SK-N-SH (cell line): ENCODE measurements around the gene MRPL43. TPM values are rescaled to one million over a fixed set of nuclear protein-coding genes. Genes with fewer than 3 reads are reported as not detected.

Experiments
- CTCF ChIA-PET: fragments of 300-600, 350-600 bp; formaldehyde crosslinking; extraction: SDS; loops from one replicate; lab custom pipeline; 2021; lab: Yijun Ruan, JAX
- POLR2A ChIA-PET: fragments of 350-600 bp; sonication (Branson Sonifier 250); formaldehyde crosslinking; extraction: SDS; loops from one replicate; lab custom pipeline; 2020; ENCODE audit warnings: antibody characterized with exemption, inconsistent platforms; lab: Yijun Ruan, JAX
- DNase-seq: peaks from one replicate; pipeline ENCODE4 v3.0.0; 2012
- H2AFZ ChIP-seq: fragments of 200-600 bp; sonication (generic); 2 replicates; pipeline ENCODE4 v1.8.1; 2016; ENCODE audit warnings: antibody characterized with exemption, mild to moderate bottlenecking, low read depth
- H3F3A ChIP-seq: fragments of 200-600 bp; sonication (generic); replicated peaks from 2 replicates; pipeline ENCODE3; 2016; ENCODE audit warnings: antibody characterized with exemption, mild to moderate bottlenecking; ENCODE audit not compliant: insufficient read depth
- H3K27ac ChIP-seq, 2 experiments: fragments of 200-500 bp in 1 of 2; fragments of 200-600 bp in 1 of 2; sonication (Bioruptor generic) in 1 of 2; sonication (generic), shearing (Covaris generic) in 1 of 2; 2 replicates each; pipeline versions ENCODE4 v1.5.1 to v1.6.1; 2014 to 2016; ENCODE audit warnings: low read depth in 2 of 2, inconsistent platforms in 1 of 2, low read length in 1 of 2, mild to moderate bottlenecking in 1 of 2, mixed read lengths in 1 of 2
- H3K27me3 ChIP-seq: fragments of 200-600 bp; sonication (generic), shearing (Covaris generic); 2 replicates; pipeline ENCODE4 v1.6.1; 2016; ENCODE audit warnings: mixed run types; ENCODE audit not compliant: insufficient read depth
- H3K36me3 ChIP-seq, 2 experiments: fragments of 200-500 bp in 1 of 2; fragments of 200-600 bp in 1 of 2; sonication (Bioruptor generic) in 1 of 2; sonication (generic) in 1 of 2; replicated peaks in 1 of 2; 2 replicates each; pipeline versions ENCODE3 to v1.5.1; 2014 to 2016; ENCODE audit warnings: low read length in 1 of 2, mild to moderate bottlenecking in 1 of 2; ENCODE audit not compliant: insufficient read depth in 2 of 2, control insufficient read depth in 1 of 2
- H3K4me1 ChIP-seq, 2 experiments: fragments of 200-500 bp in 1 of 2; fragments of 200-600 bp in 1 of 2; sonication (Bioruptor generic) in 1 of 2; sonication (generic), shearing (Covaris generic) in 1 of 2; 2 replicates each; pipeline versions ENCODE4 v1.5.1 to v1.6.1; 2014 to 2016; ENCODE audit warnings: low read depth in 1 of 2, low read length in 1 of 2, mixed run types in 1 of 2; ENCODE audit not compliant: insufficient read depth in 2 of 2, control insufficient read depth in 1 of 2
- H3K4me2 ChIP-seq: fragments of 200-600 bp; sonication (generic), shearing (Covaris generic); 2 replicates; pipeline ENCODE4 v1.6.1; 2017; ENCODE audit warnings: mixed run types
- H3K4me3 ChIP-seq, 2 experiments: fragments of 200-500 bp in 1 of 2; fragments of 200-600 bp in 1 of 2; sonication (Bioruptor generic) in 1 of 2; sonication (generic), shearing (Covaris generic) in 1 of 2; 2 replicates each; pipeline versions ENCODE4 v1.5.1 to v1.8.1; 2014 to 2016; ENCODE audit warnings: low read depth in 2 of 2, inconsistent platforms in 1 of 2, low read length in 1 of 2, mild to moderate bottlenecking in 1 of 2, mixed read lengths in 1 of 2, moderate library complexity in 1 of 2
- H3K79me2 ChIP-seq: fragments of 200-600 bp; sonication (generic); 2 replicates; pipeline ENCODE4 v1.8.1; 2017; ENCODE audit warnings: mild to moderate bottlenecking; ENCODE audit not compliant: insufficient read depth
- H3K9ac ChIP-seq: fragments of 200-600 bp; sonication (generic); 2 replicates; pipeline ENCODE4 v1.6.1; 2017; ENCODE audit warnings: mixed run types
- H3K9me2 ChIP-seq: fragments of 200-600 bp; sonication (generic); 2 replicates; pipeline ENCODE4 v1.6.1; 2017; ENCODE audit warnings: mixed run types
- H3K9me3 ChIP-seq: fragments of 200-600 bp; sonication (generic); 2 replicates; pipeline ENCODE4 v1.6.1; 2017; ENCODE audit warnings: mixed run types, mild to moderate bottlenecking, moderate library complexity
- H4K20me1 ChIP-seq: fragments of 200-600 bp; sonication (generic); 2 replicates; pipeline ENCODE4 v1.6.1; 2017; ENCODE audit warnings: mild to moderate bottlenecking, mixed run types; ENCODE audit not compliant: insufficient read depth
- CHD2 ChIP-seq: fragments of 150-350 bp; IDR thresholded peaks from 2 replicates; pipeline ENCODE4 v1.6.1; 2018; ENCODE audit warnings: low read length; ENCODE audit not compliant: partially characterized antibody
- CTCF ChIP-seq: fragments of 200-600 bp; sonication (generic); IDR thresholded peaks from 2 replicates; pipeline ENCODE4 v1.6.1; 2017; ENCODE audit warnings: antibody characterized with exemption, mild to moderate bottlenecking, moderate library complexity
- FOSL2 ChIP-seq: IDR thresholded peaks from 2 replicates; pipeline ENCODE4 v1.4.0; 2012; ENCODE audit warnings: low read depth, mild to moderate bottlenecking, moderate library complexity, borderline replicate concordance
- MXI1 ChIP-seq: IDR thresholded peaks from 2 replicates; pipeline ENCODE4 v1.6.1; 2012; ENCODE audit warnings: mild to moderate bottlenecking, low read depth, low read length, improper control_type of control experiment
- NRF1 ChIP-seq: IDR thresholded peaks from 2 replicates; pipeline ENCODE4 v1.6.1; 2012; ENCODE audit warnings: low read depth, mild to moderate bottlenecking, low read length
- PBX3 ChIP-seq: IDR thresholded peaks from 2 replicates; pipeline ENCODE4; 2012
- RAD21 ChIP-seq: IDR thresholded peaks from 2 replicates; pipeline ENCODE4 v1.6.1; 2012; ENCODE audit warnings: mild to moderate bottlenecking, low read length
- TAF1 ChIP-seq: IDR thresholded peaks from 2 replicates; pipeline ENCODE4 v1.6.1; 2012; ENCODE audit warnings: low read depth, mild to moderate bottlenecking, low read length, moderate library complexity, borderline replicate concordance
- YY1 ChIP-seq: IDR thresholded peaks from 2 replicates; pipeline ENCODE4 v1.4.0; 2012; ENCODE audit warnings: low read depth, mild to moderate bottlenecking
- ZBTB33 ChIP-seq: IDR thresholded peaks from 2 replicates; pipeline ENCODE4 v1.4.0; 2012; ENCODE audit warnings: low read depth, borderline replicate concordance
- WGBS: methylation state at CpG from one replicate; pipeline ENCODE4 v1.1.6; 2017; ENCODE audit warnings: low lambda C conversion rate; 5-methylcytosine and 5-hydroxymethylcytosine counted together
- polyA plus RNA-seq, 3 experiments: library from polyadenylated mRNA; depleted of rRNA; stranded (reverse); fragments of >200 nt; gene quantifications; 2 replicates each; pipeline ENCODE4 v1.2.3, GENCODE V29; 2012

The MRPL43 gene
- polyA plus RNA-seq, 1 of the 3 experiments (the other 2 are of a cell fraction), result 208 TPM

- Histone ChIP-seq H3K4me1 (peaks cover 7 to 41% of the 10 kb centered on the region in 2 experiments; a peak in 2 of 4 replicates), H3K36me3 (peaks cover 1 to 2% of the 10 kb centered on the region in 2 experiments), H3K9me2 (no peaks in the 10 kb centered on the region), H4K20me1 (peaks cover 20% of the 10 kb centered on the region), H3K79me2 (peaks cover 25% of the 10 kb centered on the region), H3K9me3 (no peaks in the 10 kb centered on the region), H3F3A (peaks cover 18% of the 10 kb centered on the region), H2AFZ (no peak overlapping the region), H3K27me3 (no peaks in the 10 kb centered on the region), H3K4me3 (no peak overlapping the region; a peak in 1 of 4 replicates), H3K27ac (peak overlapping the region in 1 of 2 experiments; percentile 34; a peak in 1 of 4 replicates), H3K9ac (no peak overlapping the region), H3K4me2 (no peak overlapping the region)
- 89% methylated on average over 23 of the region's 27 CpGs for WGBS
- no peak for TF ChIP-seq PBX3
- no peak for TF ChIP-seq ZBTB33
- no peak for TF ChIP-seq CHD2
- TF ChIP-seq CTCF, result peak; percentile 26; the same call in 1 of the 2 replicates
- TF ChIP-seq YY1, result no peak
- TF ChIP-seq TAF1, result no peak
- DNase-seq, result no peak
- ChIA-PET POLR2A (interaction anchor here (0.6 to 2.7 kb wide), 3 partner anchors 13 to 162 kb away, joined by 3 to 16 read pairs (median 6); no protein-coding TSS in a partner anchor), CTCF (interaction anchor here (0.7 to 15.0 kb wide), 16 partner anchors 11 to 112 kb away, joined by 3 to 198 read pairs (median 6); partner anchors contain the start of gene LZTS2)
These were observed 42.4 kb upstream of the MRPL43 start for GRCh38 chr10:101029520-101030295.

GRCh38 chr10:101028446-101029337 lies 41.4 kb upstream of the MRPL43 start:
- Histone ChIP-seq H3F3A (peaks cover 18% of the 10 kb centered on the region), H3K36me3 (no peaks in the 10 kb centered on the region), H3K9me3 (no peaks in the 10 kb centered on the region), H3K4me1 (peaks cover 5 to 39% of the 10 kb centered on the region in 2 experiments; a peak in 2 of 4 replicates), H3K79me2 (peaks cover 15% of the 10 kb centered on the region), H3K27me3 (no peaks in the 10 kb centered on the region), H3K9me2 (no peaks in the 10 kb centered on the region), H3K9ac (no peak overlapping the region), H2AFZ (no peak overlapping the region), H3K4me3 (no peak overlapping the region), H3K27ac (peak overlapping the region in 1 of 2 experiments; percentile 34; a peak in 1 of 4 replicates), H3K4me2 (no peak overlapping the region), H4K20me1 (peaks cover 10% of the 10 kb centered on the region)
- TF ChIP-seq NRF1 (no peak), FOSL2 (no peak), CHD2 (peak; percentile 17), MXI1 (peak; percentile 69), RAD21 (no peak)
- ChIA-PET POLR2A (interaction anchor here (0.6 to 1.8 kb wide), 2 partner anchors 14 to 163 kb away, joined by 3 to 6 read pairs; no protein-coding TSS in a partner anchor), CTCF (interaction anchor here (0.7 to 15.0 kb wide), 12 partner anchors 12 to 113 kb away, joined by 3 to 198 read pairs (median 5); partner anchors contain the start of gene LZTS2)
- WGBS, result 86% methylated on average over 6 of the region's 7 CpGs
- peak; percentile 42 for DNase-seq
